Loucy (cell line): ENCODE data around the gene SVEP1.

ENCODE experiments used
- H2AFZ ChIP-seq: fragments of 200-600 bp; sonication (generic); 2 replicates; pipeline ENCODE4 v1.6.0; 2016; ENCODE audit warnings: antibody characterized with exemption, mild to moderate bottlenecking, low read length, moderate library complexity
- H3F3A ChIP-seq: fragments of 200-600 bp; 2 replicates; pipeline ENCODE4 v1.6.0; 2016; ENCODE audit warnings: antibody characterized with exemption, low read depth, mild to moderate bottlenecking
- H3K27me3 ChIP-seq: fragments of 200-600 bp; sonication (generic); 2 replicates; pipeline ENCODE4 v1.6.1; 2014; ENCODE audit warnings: low read length, mild to moderate bottlenecking; ENCODE audit not compliant: insufficient read depth, poor library complexity, severe bottlenecking
- H3K36me3 ChIP-seq: fragments of 200-600 bp; sonication (generic); 2 replicates; pipeline ENCODE4 v1.6.1; 2016; ENCODE audit warnings: low read length; ENCODE audit not compliant: insufficient read depth
- H3K4me1 ChIP-seq: fragments of 200-600 bp; sonication (generic); 2 replicates; pipeline ENCODE4 v1.5.1; 2014; ENCODE audit warnings: low read length, mild to moderate bottlenecking; ENCODE audit not compliant: insufficient read depth, poor library complexity, severe bottlenecking
- H3K4me2 ChIP-seq: fragments of 200-600 bp; sonication (generic); 2 replicates; pipeline ENCODE4 v1.6.0; 2014; ENCODE audit warnings: antibody characterized with exemption, low read length, low read depth, mild to moderate bottlenecking; ENCODE audit not compliant: poor library complexity, severe bottlenecking
- H3K4me3 ChIP-seq: fragments of 200-600 bp; sonication (generic); 2 replicates; pipeline ENCODE4 v1.5.1; 2014; ENCODE audit warnings: low read length, mild to moderate bottlenecking, mixed read lengths; ENCODE audit not compliant: poor library complexity, severe bottlenecking
- H3K79me2 ChIP-seq: fragments of 200-600 bp; sonication (generic); 2 replicates; pipeline ENCODE4 v1.6.1; 2014; ENCODE audit warnings: low read length; ENCODE audit not compliant: insufficient read depth
- H3K9ac ChIP-seq: fragments of 200-600 bp; sonication (generic); 2 replicates; pipeline ENCODE4 v1.6.0; 2014; ENCODE audit warnings: mild to moderate bottlenecking, low read depth, low read length, moderate library complexity; ENCODE audit not compliant: poor library complexity, severe bottlenecking
- H3K9me2 ChIP-seq: fragments of 200-600 bp; sonication (generic); replicated peaks from 2 replicates; pipeline ENCODE4 v1.6.1; 2016; ENCODE audit warnings: low read depth, low read length, mixed read lengths
- H3K9me3 ChIP-seq: fragments of 200-600 bp; sonication (generic); 2 replicates; pipeline ENCODE4 v1.6.1; 2014; ENCODE audit warnings: mild to moderate bottlenecking, antibody characterized with exemption, low read length, low read depth; ENCODE audit not compliant: insufficient read depth
- H4K20me1 ChIP-seq: fragments of 200-600 bp; sonication (generic); 2 replicates; pipeline ENCODE4 v1.6.0; 2014; ENCODE audit warnings: antibody characterized with exemption, low read length, mild to moderate bottlenecking; ENCODE audit not compliant: insufficient read depth, poor library complexity, severe bottlenecking
- EZH2phosphoT487 ChIP-seq: fragments of 200-600 bp; IDR thresholded peaks from 2 replicates; pipeline ENCODE4 v1.6.1; 2018; ENCODE audit warnings: antibody characterized with exemption, mild to moderate bottlenecking, moderate library complexity, borderline replicate concordance
- TF ChIP-seq, protein P1 (sequence below): fragments of 200-600 bp; sonication (generic); conservative IDR thresholded peaks from 2 replicates; pipeline ENCODE4 v1.5.1; 2014; ENCODE audit warnings: mild to moderate bottlenecking, antibody characterized with exemption, low read length

The SVEP1 gene

DNA sequence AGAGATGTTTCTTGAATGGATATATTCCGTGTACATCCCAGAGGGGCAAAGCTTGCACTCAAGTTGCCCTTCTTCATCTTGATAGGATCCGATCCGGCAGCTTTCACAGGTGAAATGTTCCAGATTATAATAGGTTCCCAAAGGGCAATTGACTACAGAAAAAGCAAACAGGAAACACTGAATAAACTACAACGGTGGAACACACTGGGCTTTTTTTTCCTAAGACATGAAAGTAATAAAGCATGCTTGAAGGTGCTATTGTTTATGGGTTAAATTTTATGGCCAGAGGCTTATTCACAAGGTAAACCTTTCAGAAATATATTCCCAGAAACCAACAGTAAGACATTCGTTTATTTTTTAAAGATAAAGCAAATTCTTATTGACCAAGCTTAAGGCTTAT is 110.6 kb downstream of the SVEP1 start:
- no peaks in the 10 kb centered on the region for H3K9me2 ChIP-seq
- H3K4me1 ChIP-seq, result no peaks in the 10 kb centered on the region
- H3K4me3 ChIP-seq, result no peak overlapping the region
- no peaks in the 10 kb centered on the region for H3F3A ChIP-seq
- no peaks in the 10 kb centered on the region for H3K79me2 ChIP-seq
- H3K4me2 ChIP-seq, result no peak overlapping the region
- no peak overlapping the region for H2AFZ ChIP-seq
- no peaks in the 10 kb centered on the region for H3K9me3 ChIP-seq
- no peaks in the 10 kb centered on the region for H4K20me1 ChIP-seq
- no peaks in the 10 kb centered on the region for H3K36me3 ChIP-seq
- no peak overlapping the region for H3K9ac ChIP-seq
- no peaks in the 10 kb centered on the region for H3K27me3 ChIP-seq
- TF ChIP-seq, protein P1, sequence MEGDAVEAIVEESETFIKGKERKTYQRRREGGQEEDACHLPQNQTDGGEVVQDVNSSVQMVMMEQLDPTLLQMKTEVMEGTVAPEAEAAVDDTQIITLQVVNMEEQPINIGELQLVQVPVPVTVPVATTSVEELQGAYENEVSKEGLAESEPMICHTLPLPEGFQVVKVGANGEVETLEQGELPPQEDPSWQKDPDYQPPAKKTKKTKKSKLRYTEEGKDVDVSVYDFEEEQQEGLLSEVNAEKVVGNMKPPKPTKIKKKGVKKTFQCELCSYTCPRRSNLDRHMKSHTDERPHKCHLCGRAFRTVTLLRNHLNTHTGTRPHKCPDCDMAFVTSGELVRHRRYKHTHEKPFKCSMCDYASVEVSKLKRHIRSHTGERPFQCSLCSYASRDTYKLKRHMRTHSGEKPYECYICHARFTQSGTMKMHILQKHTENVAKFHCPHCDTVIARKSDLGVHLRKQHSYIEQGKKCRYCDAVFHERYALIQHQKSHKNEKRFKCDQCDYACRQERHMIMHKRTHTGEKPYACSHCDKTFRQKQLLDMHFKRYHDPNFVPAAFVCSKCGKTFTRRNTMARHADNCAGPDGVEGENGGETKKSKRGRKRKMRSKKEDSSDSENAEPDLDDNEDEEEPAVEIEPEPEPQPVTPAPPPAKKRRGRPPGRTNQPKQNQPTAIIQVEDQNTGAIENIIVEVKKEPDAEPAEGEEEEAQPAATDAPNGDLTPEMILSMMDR, result no peak
- TF ChIP-seq EZH2phosphoT487, result no peak

DNA sequence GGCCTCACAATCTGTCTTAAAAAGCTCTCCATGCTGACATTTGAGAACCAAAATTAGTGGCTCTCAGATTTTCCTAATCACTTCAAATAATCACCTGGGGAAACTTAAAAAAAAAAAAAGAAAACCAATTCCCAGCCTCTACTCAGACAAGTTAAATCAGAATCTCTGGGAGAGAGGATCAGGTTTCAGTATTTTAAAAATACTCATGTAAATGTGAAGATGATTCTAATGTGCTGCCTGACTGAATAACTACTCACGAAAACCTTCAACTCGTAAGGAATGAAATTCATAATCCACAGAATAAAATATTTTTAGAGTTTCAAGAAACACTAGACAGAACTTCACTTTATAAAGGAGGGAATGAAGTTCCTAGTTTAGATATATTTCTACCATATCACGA is 114.4 kb downstream of the SVEP1 start:
- Histone ChIP-seq H3K79me2 (no peaks in the 10 kb centered on the region), H3K9ac (no peak overlapping the region), H3K36me3 (no peaks in the 10 kb centered on the region), H4K20me1 (no peaks in the 10 kb centered on the region), H3K9me2 (no peaks in the 10 kb centered on the region), H3K27me3 (no peaks in the 10 kb centered on the region), H3K9me3 (no peaks in the 10 kb centered on the region), H3K4me2 (no peak overlapping the region), H3F3A (no peaks in the 10 kb centered on the region), H3K4me1 (no peaks in the 10 kb centered on the region), H3K4me3 (no peak overlapping the region), H2AFZ (no peak overlapping the region)
- TF ChIP-seq, protein P1, result no peak
- no peak for TF ChIP-seq EZH2phosphoT487

DNA sequence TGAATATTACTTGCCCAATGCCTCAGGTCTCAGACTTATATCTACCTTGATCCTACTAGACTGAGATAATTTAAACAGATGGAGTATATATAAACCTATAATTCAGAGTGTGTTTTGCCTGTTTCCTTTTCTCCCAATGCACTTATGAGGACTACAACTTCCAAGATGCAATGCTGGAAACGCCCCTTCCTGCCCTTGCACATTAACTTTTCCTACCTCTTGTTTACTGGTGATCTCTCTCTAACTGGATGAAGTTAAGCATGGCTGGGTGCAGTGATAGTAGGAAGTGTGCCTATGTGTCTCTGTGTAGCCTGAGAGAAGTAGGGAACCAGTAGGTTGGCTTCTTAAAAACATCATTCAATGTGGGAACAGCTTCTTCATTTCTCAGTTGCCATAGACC is 115.2 kb downstream of the SVEP1 start:
- TF ChIP-seq, protein P1, result no peak
- TF ChIP-seq EZH2phosphoT487, result no peak
- H3K36me3 ChIP-seq, result no peaks in the 10 kb centered on the region
- H3K4me2 ChIP-seq, result no peak overlapping the region

More for the DNA sequence above, 115.2 kb downstream of the SVEP1 start:
- Histone ChIP-seq H2AFZ (0 out of 2 replicates have a peak overlapping the region, but pooled peaks have one; percentile 61), H3K9ac (no peak overlapping the region), H3K4me3 (no peak overlapping the region), H3K9me2 (no peaks in the 10 kb centered on the region), H4K20me1 (no peaks in the 10 kb centered on the region), H3K27me3 (no peaks in the 10 kb centered on the region), H3F3A (no peaks in the 10 kb centered on the region), H3K4me1 (no peaks in the 10 kb centered on the region), H3K79me2 (no peaks in the 10 kb centered on the region), H3K9me3 (no peaks in the 10 kb centered on the region)
